Measurements from ENCODE around the gene FAXDC2.

FAXDC2 gene

GRCh38 chr5:154850255-154851062 lies at the start of gene FAXDC2:
TSS of gene FAXDC2 (minus strand) at chr5:154850603. CDS start at chr5:154838178, 12,425 bp downstream.
- DNase-seq: no peak

DNA sequence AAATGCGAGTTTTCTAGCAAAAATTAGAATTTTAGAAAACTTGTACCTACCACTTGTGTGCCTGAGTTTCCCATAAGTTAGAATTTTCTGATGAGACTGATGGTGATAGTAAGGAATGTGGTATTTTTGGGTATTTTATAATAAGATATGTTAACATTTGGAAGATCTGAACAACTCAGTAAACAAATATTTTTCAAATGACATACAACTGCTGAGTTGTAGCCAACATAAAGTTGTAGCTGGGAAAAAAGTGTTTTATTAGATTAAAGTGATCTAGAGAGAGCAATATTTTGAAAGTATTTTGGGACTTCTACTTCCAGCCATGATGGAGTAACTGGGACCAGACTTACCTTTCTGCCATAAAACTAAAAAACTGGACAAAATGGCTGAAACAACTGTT lies 49.7 kb upstream of the FAXDC2 start:
- no peak for DNase-seq

GRCh38 chr5:154899151-154899816 lies 48.9 kb upstream of the FAXDC2 start:
- DNase-seq: no peak

GRCh38 chr5:154898210-154898609 lies 47.8 kb upstream of the FAXDC2 start:
- no peak for DNase-seq

GRCh38 chr5:154896562-154897165 lies 46.3 kb upstream of the FAXDC2 start:
- DNase-seq: no peak

DNA sequence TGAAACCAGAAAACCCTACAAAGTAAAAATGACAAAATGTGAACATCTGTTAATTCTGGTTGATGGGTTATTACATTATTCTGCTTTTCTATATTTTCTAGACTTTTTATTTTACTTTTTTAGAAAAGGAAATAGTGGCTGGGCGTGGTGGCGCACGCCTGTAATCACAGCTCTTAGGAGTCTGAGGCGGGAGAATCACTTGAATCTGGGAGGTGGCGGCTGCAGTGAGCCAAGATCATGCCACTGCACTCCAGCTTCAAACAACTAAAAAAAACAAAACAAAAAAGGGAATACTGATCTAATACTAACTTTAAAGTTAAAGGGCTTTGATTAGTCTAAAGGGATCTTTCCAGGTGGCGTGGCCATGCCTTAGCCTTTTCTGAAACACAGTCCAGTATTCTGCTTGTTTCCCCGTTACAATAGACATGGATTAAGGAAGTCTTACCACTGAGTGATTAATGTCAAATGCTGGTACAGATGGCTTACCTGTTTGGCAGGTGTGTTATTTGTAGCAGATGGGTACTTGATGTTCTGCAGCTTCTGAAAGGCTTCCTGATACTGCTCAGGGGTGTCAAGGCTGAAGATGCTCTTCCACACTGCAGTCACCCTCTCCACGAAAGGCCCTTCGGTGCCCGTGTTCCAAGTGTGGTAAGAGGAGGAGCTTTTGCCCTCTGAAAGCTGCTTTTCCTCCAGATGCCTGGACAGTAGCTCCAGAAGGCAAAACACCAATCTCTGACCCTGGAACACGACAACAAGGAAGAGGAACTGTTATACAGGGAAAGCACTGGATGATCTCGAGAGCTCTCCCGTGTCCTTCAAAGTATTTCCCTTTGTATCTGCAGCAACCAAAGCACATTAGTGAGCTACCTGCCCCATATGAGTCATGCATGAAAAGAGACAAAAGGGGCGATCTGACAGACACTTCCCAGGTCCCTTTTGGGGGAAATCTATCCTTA lies 45.5 kb upstream of the FAXDC2 start:
- no peak for DNase-seq

DNA sequence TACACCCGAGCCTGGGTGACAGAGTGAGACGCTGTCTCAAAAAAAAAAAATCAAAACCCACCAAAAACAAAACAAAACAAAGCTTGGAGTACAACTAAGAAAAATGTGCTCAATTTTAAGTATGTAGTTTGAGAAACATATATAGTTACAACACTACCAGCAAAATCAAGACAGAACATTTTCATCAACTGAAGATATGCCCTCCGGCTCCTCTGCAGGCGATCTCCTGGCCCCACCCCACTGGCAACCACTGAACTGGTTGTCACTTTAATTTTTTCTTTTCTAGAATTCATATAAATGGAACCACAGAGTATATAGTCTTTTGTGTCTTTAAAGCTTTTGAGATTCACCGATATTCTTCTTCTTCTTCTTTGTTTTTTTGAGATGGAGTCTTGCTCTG lies 43.0 kb upstream of the FAXDC2 start:
- no peak for DNase-seq

DNA sequence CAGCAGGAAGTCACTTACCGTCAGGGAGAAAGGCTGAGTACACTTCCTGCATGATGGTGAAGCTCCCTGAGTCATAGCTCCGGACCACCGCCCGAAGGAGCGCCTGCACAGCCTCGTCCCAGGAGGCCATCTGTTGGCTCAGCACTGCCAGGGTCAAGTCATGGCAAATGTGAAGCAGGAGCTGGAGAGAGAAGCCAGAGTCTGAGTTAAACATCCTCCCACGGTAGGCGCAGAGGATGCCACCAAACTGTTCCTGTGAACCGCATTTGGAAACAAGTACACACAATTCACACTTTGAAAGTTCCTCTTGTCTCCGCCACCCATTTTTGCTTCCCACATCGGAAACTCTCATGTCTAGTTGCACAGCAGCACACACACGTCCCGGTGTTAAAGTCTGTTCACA lies 42.0 kb upstream of the FAXDC2 start:
- DNase-seq: no peak

DNA sequence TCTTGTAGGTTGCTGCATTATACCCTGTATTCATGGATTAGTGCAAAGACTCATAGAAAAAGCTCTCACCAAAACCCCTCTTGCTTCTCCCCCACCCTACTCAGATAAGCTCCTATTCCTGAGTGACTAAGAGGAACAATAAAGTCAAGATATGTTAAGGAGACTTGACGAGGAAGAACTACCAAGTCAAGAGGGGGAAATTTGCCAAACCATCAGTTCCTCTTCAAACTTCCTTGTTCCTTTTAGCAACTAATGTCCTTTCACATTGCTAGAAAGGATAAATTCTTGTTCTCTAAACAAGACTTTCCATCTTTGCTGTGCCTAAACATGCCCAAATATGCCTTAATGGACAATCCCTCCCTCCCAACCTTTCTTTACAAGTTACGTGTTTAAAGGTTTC lies 35.0 kb upstream of the FAXDC2 start:
- no peak for DNase-seq

DNA sequence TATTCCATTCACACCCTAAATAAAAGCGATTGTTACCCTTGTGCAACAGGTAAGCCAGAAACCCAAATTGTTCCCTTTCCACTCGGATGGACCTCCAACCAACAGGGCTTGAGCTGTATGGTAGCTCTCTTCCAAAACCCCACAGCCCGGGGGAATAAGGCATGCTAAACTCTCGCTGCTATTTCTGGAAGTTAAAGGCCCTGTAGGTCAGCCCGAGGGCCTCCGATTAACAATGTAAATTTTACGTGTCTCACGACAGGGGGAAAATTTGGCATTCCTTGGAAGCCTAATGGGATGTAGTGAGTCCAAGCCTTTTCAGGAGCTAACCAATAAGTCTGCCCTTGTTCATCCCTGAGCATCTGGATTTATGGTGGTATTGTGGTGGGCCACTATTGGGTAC lies 34.0 kb upstream of the FAXDC2 start:
- no peak for DNase-seq

DNA sequence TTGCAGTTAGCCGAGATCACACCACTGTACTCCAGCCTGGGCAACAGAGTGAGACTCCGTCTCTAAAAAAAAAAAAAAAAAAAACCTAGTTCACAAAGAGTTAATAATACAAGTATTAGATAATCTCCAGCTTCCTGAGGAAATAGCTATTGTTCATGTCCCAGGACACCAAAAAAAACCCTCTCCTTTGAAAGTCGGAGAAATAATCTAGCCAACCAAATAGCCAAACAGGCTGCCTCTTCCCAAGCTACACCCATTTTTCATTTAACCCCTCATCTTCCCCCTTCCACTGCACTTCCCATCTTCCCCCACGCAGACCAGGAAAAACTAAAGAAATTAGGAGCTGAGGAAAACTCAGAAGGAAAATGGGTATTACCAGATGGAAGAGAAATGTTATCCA lies 31.6 kb upstream of the FAXDC2 start:
- no peak for DNase-seq

DNA sequence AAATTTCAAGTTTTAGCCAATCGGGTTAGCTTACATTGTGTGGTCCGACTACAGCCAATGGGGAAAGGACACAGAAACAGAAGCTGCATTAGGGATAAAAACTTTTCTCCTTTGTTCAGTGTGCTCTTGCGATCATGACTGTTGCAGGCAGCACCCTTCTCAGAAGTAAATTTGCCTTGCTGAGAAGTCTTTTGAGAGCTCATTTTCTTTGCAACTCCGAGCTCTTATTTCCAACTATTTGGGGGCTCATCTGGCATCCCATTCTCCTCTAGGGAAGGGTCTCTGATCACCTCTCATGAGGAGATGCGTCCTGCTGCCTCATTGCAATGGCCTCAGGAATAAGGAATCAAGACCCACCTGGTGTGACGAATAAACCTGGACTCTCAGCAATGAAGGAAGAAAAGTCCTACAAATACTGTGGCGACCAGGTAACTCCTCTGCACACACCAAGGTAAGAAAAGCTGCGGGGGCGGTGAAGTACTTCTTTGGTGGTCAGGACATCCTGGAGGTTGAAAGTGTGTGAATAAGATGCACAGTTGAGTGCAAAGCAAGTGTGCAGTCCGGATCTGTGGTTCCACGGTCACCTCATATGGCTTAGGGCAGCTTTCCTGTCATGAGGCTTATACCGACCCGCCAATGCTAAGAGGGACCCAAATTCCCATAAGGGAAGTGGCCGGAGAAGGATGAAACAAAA lies 28.4 kb upstream of the FAXDC2 start:
- no peak for DNase-seq

DNA sequence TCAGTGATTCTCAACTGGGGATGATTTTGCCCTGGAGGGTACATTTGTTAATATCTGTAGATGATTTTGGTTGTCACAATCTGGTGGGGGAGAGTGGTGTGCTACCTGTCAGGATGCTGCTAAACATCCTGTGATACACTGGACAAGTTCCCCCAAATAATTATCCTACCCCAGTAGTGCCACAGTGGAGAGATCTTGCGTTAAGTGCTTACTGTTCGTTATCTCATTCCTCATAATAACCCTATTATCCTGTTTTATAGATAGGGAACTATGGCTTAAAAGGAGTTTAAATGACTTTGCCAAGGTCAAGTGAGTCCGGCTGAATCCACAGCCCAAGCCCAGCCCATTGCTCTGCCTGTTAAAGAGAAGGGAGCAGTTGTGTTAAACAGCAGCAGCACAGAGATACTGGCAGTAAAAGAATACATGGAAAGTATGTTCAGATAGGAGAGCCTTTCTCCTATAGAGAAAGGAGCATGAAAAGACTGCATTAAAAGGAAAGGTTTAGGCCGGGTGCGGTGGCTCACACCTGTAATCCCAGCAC lies 23.5 kb upstream of the FAXDC2 start:
- no peak for DNase-seq

DNA sequence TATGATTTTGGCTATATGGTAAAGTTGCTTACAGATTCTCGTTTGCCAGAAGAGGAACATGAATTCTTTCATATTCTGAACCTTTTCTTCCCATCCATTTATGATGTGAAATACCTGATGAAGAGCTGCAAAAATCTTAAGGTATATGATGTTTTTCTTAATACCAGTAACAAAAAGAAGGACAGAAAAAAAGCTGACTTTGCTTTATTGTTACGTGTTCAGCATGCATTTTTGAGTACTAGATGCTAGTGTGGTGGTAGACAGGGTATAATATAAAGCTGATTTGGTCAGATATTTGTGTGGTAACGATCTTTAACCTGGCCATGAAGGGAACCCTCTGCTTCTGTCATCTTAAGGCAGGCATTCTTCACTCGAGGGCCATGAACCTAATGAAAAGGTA lies 21.3 kb upstream of the FAXDC2 start:
- no peak for DNase-seq

- no peak for DNase-seq
Observed at GRCh38 chr5:154868702-154869101, 18.3 kb upstream of the FAXDC2 start.

DNA sequence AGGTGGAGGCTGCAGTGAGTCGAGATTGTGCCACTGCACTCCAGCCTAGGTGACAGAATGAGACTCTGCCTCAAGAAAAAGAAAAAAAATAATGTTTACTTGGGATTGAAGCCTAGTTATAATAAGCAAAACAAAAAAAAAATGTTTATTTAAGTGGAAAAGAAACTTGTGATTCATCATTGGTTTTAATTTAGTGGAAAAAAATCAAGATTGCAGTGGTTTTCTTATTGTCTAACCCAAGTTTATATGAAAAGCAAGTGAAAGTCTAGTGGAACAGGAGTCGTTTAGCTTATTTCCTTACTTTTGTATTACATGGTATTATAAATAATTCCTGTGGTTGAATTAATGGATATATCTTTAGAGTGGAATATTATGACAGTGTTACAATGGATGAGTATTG lies 16.4 kb upstream of the FAXDC2 start:
- no peak for DNase-seq

DNA sequence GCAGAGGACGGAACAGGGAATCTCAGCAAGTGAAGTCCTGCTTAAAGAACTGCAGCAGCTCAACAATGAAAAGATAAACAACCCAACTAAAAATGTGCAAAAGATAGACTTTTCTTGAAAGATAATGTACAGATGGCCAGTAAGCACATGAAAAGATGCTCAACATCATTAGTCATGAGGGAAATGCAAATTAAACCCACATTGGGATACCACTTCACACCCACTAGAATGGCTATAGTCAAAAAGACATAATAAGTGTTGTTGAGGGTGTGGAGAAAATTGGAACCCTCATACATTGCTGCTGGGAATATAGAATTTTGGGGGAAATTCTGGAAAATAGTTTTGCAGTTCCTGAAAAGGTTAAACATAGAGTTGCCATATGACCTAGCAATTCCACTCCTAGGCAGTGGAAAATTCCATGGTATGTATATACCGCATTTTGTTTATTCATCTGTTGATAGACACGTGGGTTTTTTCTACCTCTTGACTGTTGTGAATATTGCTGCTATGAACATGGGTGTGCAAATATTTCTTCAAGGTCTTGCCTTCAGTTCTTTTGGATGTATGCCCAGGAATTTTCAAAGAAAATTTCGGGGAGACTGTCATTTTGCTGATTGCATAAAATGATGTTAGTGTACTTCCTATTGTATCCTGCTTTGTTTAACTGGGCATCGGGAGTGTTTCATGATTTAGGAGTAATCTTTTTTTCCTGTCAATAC lies 15.2 kb upstream of the FAXDC2 start:
- no peak for DNase-seq

DNA sequence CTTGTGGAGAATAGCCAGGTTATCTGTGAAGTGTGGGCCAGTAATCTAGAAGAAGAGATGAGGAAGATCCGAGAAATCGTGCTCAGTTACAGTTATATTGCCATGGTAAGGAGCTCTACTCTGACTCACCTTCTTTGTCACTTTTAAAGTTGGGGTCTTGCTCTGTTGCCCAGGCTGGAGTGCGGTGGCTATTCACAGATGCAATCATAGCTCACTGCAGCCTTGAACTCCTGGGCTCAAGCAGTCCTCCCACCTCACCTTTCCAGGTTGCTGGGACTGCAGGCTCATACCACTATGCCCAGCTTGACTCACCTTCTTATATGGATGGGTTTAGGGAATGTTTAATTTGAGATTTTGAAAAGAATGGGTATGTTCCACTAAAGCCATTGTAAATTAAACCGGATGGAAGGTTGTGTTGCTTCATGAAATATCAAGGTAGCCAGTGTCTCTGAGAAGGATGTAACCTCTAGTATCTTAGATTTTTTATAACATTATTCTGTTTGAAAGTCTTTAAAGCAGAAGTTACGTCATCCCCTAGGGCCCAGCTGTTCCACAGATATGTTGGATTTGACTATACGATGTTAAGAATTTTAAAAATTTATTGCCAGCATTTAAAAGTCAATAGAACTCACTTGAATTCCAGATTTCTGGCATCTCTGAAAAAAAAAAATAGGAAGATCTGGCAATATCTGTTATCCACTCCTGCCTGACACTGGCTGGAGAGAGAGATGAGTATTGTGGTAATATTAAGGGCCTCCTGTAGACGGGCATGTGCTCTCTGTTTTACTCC lies 13.1 kb upstream of the FAXDC2 start:
- no peak for DNase-seq

- DNase-seq: no peak
Observed at GRCh38 chr5:154862766-154863165, 12.4 kb upstream of the FAXDC2 start.

GRCh38 chr5:154861946-154862345 lies 11.5 kb upstream of the FAXDC2 start:
- DNase-seq: no peak

- DNase-seq: no peak
Observed at GRCh38 chr5:154860765-154861164, 10.4 kb upstream of the FAXDC2 start.

All from stimulated activated CD4-positive, alpha-beta T cell treated with anti-CD3 and anti-CD28 coated beads, Interleukin-12 subunit alpha, Interleukin-12 subunit beta, amount 100 ng/mL, for 4 hours (primary cell).